Ureter (tissue), 1 donor: ENCODE measurements around the gene CTSO. TPM values are rescaled to one million over a fixed set of nuclear protein-coding genes. Genes with fewer than 3 reads are reported as not detected.

ENCODE experiments used
- total RNA-seq: library from RNA; stranded (reverse); gene quantifications from one replicate; pipeline ENCODE4 v1.2.4, GENCODE V29; 2023
- donor health status: DM: yes; HTN: yes; CAD: no.

The CTSO gene
- total RNA-seq, 1 donor from 2014 or later: 27.4 TPM

Other genes starting within 250 kb of the CTSO start
- 10.1 TPM for gene GUCY1B1, start 194.8 kb downstream of the CTSO start, total RNA-seq
- gene ASIC5, start 87.6 kb downstream of the CTSO start, total RNA-seq: not detected
- gene TDO2, start 50.2 kb downstream of the CTSO start, total RNA-seq: 1.0 TPM